Body of pancreas (tissue), 4 donors: Measurements from ENCODE around the gene FOSL1. TPM values are rescaled to one million over a fixed set of nuclear protein-coding genes. Genes with fewer than 3 reads are reported as not detected.

Experiments
- ATAC-seq: fragments of 150-250 bp; one replicate; pipeline ENCODE4 v1.9.1; 2016
- DNase-seq, 4 donors: peaks; one replicate each; pipeline ENCODE4 v3.0.0-alpha.2; 2019
- H3K27ac ChIP-seq, 4 donors: fragments of 200-600 bp; sonication (generic); 1 replicate in 3 of 4; 2 replicates in 1 of 4; pipeline versions ENCODE4 v1.5.1 to v1.6.1; 2016 to 2019; ENCODE audit warnings: mild to moderate bottlenecking in 1 of 4, mixed read lengths in 1 of 4, moderate library complexity in 1 of 4
- H3K27me3 ChIP-seq, 2 donors: fragments of 200-600 bp; sonication (generic); one replicate each; pipeline ENCODE4 v1.6.0; 2016; ENCODE audit warnings: mild to moderate bottlenecking in 1 of 2
- H3K36me3 ChIP-seq, 2 donors: fragments of 200-600 bp; sonication (generic); replicated peaks in 1 of 2; 2 replicates each; pipeline ENCODE4 v1.5.1; 2016; ENCODE audit warnings: low read depth in 2 of 2; ENCODE audit not compliant: insufficient read depth in 1 of 2
- H3K4me1 ChIP-seq: fragments of 200-600 bp; sonication (generic); one replicate; pipeline ENCODE4 v1.6.0; 2016
- H3K4me3 ChIP-seq, 2 donors: fragments of 200-600 bp; sonication (generic); 1 replicate in 1 of 2; 2 replicates in 1 of 2; pipeline ENCODE4 v1.5.1; 2016 to 2019
- H3K9me3 ChIP-seq, 3 donors: fragments of 200-600 bp; sonication (generic); 1 replicate in 2 of 3; 2 replicates in 1 of 3; pipeline ENCODE4 v1.5.1; 2016
- CTCF ChIP-seq, 7 experiments: fragments of 450-650 bp in 4 of 7; fragments of 200-600 bp in 3 of 7; sonication (generic) in 3 of 7; IDR thresholded peaks; one replicate each; pipeline ENCODE4 v1.5.1; 2016 to 2019; ENCODE audit warnings: antibody characterized with exemption in 7 of 7
- POLR2A ChIP-seq, 3 donors: fragments of 450-650 bp; IDR thresholded peaks; one replicate each; pipeline ENCODE4 v1.6.1; 2016; ENCODE audit warnings: antibody characterized with exemption in 3 of 3, mild to moderate bottlenecking in 2 of 3
- WGBS, 2 donors: methylation state at CpG; one replicate each; pipeline ENCODE4 v1.1.5; 2017; 5-methylcytosine and 5-hydroxymethylcytosine counted together
- intact Hi-C: fragments of 100-400 bp; cut with DNase I; formaldehyde crosslinking; loops from one replicate; pipeline ENCODE4 v1.15.1; 2023
- total RNA-seq, 2 donors: library from RNA; depleted of rRNA; stranded (reverse); fragments of >200 nt; gene quantifications; one replicate each; pipeline ENCODE4 v1.1.0, GENCODE V29; 2016

FOSL1 gene
- total RNA-seq, 2 donors from 2014 or later = 0.52 to 17.8 TPM

DNA sequence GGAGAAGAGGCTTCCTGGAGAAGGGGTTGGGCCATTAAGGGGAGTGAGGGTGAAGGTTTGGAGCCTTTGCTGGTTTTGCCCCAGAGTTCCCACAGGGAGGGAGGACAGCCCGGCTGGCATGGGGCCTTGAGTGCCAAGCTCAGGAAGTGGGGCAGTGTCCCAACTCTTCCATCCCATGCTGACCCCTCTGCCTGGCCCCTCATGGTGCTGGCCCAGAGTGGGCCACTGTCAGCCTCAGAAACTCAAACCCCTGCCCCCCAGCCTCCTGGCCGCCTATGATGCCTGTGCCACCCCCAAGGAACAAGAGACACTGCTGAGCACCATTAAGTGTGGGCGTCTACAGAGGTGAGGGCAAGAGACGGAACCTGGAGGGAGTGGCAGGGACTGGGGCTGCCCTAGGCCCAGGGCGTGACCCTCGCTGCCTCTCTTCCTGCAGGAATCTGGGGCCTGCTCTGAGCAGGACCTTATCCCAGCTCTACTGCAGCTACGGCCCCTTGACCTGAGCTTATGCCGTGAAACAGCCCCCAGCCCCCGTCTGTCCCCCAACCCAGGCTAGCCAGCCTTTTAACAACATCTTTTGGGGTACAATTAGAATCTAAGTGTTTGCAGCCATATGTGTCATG lies 34.5 kb downstream of the FOSL1 start:
- no peak overlapping the region for H3K4me3 ChIP-seq
- WGBS, 2 donors = 72 to 91% methylated on average over 3 to 8 of the region's 9 CpGs
- ATAC-seq (no peak), DNase-seq (peak in 2 of 4 donors; percentile 10 to 11)
- H3K36me3 ChIP-seq = peaks cover 3 to 20% of the 10 kb centered on the region in 2 donors
- no peak overlapping the region for H3K27ac ChIP-seq
- no peaks in the 10 kb centered on the region for H3K9me3 ChIP-seq
- intact Hi-C loops = no loop called here
- no peak for TF ChIP-seq CTCF (IDR thresholded peaks at IDR 0.05)
- no peak for TF ChIP-seq POLR2A (IDR thresholded peaks at IDR 0.05)
- H3K4me1 ChIP-seq = peaks cover 13% of the 10 kb centered on the region
- H3K27me3 ChIP-seq = no peaks in the 10 kb centered on the region

DNA sequence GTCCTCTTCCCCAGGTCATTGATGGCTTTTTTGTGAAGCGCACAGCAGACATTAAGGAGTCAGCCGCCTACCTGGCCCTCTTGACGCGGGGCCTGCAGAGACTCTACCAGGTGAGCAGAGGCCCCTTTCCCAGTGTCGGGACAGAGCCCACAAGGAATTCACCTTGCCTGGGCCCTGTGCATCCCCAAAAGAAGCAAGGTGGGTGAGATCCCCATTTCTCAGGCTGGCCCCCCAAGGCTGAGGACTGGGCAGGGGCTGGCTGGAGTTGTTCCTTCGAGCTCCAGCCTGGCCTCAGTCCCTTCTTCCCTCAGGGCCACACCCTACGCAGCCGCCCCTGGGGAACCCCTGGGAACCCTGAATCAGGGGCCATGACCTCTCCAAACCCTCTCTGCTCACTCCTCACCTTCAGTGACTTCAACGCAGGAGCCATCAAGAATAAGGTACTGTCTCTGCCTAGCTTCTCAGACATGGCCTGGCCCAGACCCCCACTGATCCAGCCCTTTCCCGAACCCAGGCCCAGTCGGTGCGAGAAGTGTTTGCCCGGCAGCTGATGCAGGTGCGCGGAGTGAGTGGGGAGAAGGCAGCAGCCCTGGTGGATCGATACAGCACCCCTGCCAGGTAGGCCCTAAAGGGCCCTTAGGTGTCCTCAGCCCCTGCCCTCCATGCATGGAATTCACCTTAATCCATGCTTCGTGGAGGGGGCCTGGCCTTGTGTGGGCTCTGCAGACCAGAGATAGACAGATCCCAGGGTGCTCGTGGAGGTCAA lies 35.3 kb downstream of the FOSL1 start:
- Histone ChIP-seq H3K27ac (no peak overlapping the region), H3K27me3 (no peaks in the 10 kb centered on the region), H3K4me3 (no peak overlapping the region), H3K36me3 (peaks cover 3 to 20% of the 10 kb centered on the region in 2 donors), H3K4me1 (peaks cover 16% of the 10 kb centered on the region), H3K9me3 (no peaks in the 10 kb centered on the region)
- 75 to 85% methylated on average over 4 to 18 of the region's 18 CpGs for WGBS, 2 donors
- ATAC-seq = no peak
- TF ChIP-seq POLR2A (IDR thresholded peaks at IDR 0.05) (no peak), CTCF (IDR thresholded peaks at IDR 0.05) (no peak)
- intact Hi-C loops = no loop called here
- DNase-seq = peak in 1 of 4 donors; percentile 10

- Histone ChIP-seq H3K27me3 (no peaks in the 10 kb centered on the region), H3K9me3 (no peaks in the 10 kb centered on the region), H3K4me1 (peaks cover 24% of the 10 kb centered on the region), H3K27ac (no peak overlapping the region), H3K4me3 (no peak overlapping the region), H3K36me3 (peaks cover 3 to 20% of the 10 kb centered on the region in 2 donors)
- no peak for ATAC-seq
- DNase-seq = peak in 1 of 4 donors; percentile 10
- no peak for TF ChIP-seq CTCF (IDR thresholded peaks at IDR 0.05)
- TF ChIP-seq POLR2A (IDR thresholded peaks at IDR 0.05) = no peak
- intact Hi-C loops = no loop called here
- WGBS, 2 donors = 80 to 83% methylated on average over 7 to 12 of the region's 12 CpGs
Observed at GRCh38 chr11:65863889-65864705, 36.1 kb downstream of the FOSL1 start.

DNA sequence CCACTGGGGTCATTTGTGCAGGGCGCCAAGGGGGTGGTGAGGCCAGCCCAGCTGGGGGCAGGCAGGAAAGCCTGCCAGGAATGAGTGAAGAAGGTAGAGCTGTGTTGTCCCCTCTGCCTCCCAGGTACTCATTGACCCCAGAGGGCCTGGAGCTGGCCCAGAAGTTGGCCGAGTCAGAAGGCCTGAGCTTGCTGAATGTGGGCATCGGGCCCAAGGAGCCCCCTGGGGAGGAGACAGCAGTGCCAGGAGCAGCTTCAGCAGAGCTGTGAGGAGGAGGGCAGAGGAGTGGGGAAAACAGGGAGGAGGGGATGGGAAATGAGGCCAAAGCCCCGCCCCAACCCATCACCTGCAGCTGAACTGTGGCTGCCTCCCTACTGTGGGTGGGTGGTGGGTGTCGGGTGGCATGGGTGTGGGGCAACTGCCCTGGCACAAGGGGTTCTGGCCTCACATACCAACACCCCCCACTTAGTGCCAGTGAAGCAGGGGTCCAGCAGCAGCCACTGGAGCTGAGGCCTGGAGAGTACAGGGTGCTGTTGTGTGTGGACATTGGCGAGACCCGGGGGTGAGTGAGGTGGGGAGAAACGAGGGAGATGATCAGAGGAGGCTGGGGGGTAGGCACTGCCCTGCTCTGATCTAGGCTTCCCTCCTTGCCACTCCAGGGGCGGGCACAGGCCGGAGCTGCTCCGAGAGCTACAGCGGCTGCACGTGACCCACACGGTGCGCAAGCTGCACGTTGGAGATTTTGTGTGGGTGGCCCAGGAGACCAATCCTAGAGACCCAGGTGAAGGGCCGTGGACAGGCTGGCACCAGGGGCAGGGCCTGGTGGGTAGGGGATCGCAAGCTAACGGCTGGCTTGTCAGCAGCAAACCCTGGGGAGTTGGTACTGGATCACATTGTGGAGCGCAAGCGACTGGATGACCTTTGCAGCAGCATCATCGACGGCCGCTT lies 37.0 kb downstream of the FOSL1 start:
- Histone ChIP-seq H3K9me3 (no peaks in the 10 kb centered on the region), H3K27ac (no peak overlapping the region), H3K36me3 (peaks cover 3 to 20% of the 10 kb centered on the region in 2 donors), H3K4me1 (peaks cover 32% of the 10 kb centered on the region), H3K27me3 (no peaks in the 10 kb centered on the region), H3K4me3 (no peak overlapping the region)
- TF ChIP-seq POLR2A (IDR thresholded peaks at IDR 0.05) (no peak), CTCF (IDR thresholded peaks at IDR 0.05) (no peak)
- ATAC-seq = no peak
- 87 to 91% methylated on average over 13 to 24 of the region's 24 CpGs for WGBS, 2 donors
- intact Hi-C loops = no loop called here
- DNase-seq = peak in 1 of 4 donors; percentile 12
